ENCODE data around the gene FKBP1A. TPM values are rescaled to one million over a fixed set of nuclear protein-coding genes. Genes with fewer than 3 reads are reported as not detected.
"Not testable (repeated sequence)": the region's sequence is repeated elsewhere in the genome, so short reads cannot be mapped to it uniquely, and the experiment has no call there.

Gene FKBP1A
- total RNA-seq, 2 donors from 2014 or later = 239 to 274 TPM

DNA sequence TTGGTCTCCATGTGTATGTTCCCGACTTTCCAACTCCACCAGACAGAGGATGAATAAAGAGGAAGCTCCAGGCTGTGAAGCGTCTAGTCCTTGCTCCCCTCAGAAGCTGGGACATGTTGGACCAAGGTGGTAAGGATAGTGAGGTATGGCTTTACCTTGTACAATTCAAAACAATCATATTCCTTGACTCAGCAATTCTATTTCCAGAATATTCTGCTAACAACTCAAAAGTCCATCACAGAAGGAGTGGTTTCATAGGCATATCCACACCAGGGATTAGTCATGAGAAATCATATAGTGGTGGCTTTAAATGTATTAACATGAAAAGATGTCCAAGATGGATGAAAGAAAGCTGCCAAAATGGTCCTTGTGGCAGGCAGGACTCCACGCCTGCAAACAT is 19.8 kb downstream of the FKBP1A start:
- intact Hi-C loops (cut with DNase I) = no loop called here

DNA sequence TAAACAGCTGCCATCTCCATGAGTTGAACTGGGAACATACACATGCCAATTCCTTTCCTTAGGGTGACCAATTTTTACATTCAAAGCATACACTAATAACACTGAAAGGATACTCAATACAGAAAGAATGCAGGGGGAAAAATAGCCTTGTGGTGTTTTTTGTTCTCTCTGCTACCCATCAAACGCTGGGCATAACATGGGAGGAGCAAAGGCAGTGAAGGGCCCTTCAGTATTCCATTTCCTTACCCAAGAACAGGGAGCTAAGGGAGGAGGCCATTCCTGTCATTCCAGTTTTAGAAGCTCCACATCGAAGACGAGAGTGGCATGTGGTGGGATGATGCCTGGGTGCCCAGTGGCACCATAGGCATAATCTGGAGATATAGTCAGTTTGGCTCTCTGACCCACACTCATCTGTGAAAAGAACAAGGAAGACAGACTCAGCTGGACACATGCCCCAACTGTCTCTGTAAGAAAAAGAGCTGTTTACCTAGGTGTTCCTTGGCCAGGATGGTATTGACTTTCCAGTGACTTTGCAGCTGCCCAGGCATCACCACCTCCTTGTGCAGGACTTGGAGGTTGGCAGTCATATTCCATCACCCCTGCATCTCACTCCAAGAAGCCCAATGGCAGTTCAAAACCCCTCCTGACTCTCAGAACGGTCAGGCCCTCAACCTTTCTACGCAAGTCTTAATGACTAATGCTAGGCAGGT is 20.9 kb downstream of the FKBP1A start:
- intact Hi-C loops (cut with DNase I) = no loop called here
- no peak for DNase-seq (ENCODE audit: low spot score)

More for the DNA sequence above, 19.8 kb downstream of the FKBP1A start:
- DNase-seq (ENCODE audit: low spot score) = no peak

DNA sequence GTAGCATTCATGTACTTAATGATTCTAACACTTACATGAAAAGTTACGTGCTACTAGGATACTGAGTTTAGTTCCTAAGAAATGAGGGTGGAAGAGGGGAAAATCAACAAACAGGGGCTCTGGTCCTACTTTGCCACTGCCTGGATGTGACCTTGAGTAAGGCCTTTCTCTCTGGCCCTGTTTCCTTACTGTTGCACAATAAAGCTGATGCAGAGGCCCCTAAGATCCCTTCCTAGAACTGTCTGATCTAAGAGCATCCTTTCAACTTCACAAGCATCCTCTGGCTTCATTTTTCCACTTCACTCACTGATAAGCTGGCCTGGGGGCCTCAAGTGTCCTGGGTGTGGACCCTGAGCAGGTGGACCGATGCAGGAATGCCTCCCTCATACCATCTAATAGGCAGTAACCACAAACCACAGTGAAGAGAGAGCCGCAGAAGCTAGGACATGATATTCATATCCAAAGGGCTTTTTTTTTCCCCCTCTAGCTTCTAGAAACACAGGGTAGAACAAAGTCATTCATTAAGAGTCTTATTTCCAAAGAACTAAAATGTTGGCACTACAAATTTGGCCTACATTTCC is 21.6 kb downstream of the FKBP1A start:
- DNase-seq (ENCODE audit: low spot score) = no peak
- intact Hi-C loops (cut with DNase I) = no loop called here

DNA sequence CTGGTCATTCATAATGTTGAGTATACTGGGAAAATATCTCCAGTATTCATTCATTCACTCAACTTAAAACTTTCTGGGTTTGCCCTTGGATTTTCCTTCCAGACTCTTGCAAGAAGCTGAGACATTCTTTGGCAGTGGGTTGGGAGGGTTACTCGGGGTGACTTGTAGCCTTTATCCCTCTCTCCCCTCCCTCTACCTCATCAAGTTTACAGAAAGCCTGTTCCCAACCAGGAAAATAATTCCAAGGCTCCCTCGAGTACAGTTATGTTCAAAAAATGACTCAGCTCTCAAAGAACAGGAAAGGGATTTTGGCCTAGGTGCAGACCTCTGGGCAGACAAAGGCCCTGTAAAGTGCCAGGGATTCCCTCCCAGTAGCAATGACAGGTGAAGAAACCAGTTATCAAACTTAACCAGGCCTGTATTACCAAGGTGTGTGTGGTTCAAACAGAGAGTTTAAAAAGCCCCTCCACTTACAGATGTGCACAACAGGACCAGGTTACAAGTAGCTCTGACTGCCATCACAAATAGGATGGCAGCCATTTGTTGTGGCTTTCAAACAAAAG is 22.2 kb downstream of the FKBP1A start:
- DNase-seq (ENCODE audit: low spot score) = no peak
- intact Hi-C loops (cut with DNase I) = no loop called here

DNA sequence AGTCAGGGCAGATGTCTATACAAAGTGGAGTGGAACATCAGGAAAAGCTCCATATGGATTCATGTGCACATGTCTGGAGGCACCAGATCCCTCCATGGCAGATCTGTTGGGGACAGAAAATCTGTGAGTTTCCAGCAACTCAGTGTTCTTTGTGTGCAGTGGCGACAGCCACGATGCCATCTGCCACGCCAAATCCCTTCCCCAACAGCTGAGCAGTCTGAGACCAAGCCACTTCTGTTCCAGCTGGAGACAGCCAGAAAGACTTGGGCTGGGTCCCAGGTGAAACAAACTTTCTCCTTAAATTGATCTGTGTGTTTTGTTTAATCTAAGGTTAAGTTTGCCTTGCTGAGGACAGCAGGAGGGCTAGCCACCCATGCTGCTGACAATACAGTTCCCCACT is 22.9 kb downstream of the FKBP1A start:
- intact Hi-C loops (cut with DNase I) = no loop called here
- DNase-seq (ENCODE audit: low spot score) = no peak

DNA sequence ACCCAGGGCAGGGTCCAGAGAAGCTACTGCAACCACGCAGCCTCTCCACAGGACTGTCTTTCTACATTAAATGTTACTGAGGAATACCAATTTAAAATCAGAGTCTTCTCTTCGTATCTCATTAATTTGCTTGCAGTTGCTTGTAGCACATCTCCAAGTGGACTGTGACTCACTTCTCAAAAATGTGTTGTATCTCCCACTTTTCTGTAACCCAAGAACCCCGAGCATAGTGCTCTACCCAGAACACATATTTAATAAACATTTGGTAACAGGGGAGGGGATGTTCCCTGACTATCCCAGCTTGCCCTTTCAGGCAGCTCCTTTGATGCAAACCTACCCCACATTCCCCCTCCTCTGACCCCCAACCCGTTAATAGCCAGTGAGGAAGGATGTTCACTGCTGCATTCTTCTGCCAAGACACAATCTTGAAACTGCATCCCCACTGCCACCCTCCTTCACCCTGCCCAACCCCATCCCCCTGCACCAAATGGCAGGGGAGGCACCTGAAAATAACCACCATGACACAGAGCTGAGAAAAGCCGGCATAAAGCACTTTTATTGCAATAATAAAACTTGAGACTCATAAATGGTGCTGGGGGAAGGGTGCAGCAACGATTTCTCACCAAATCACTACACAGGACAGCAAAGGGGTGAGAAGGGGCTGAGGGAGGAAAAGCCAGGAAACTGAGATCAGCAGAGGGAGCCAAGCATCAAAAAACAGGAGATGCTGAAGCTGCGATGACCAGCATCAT is 24.2 kb downstream of the FKBP1A start:
- intact Hi-C loops (cut with DNase I) = no loop called here
- no peak for DNase-seq (ENCODE audit: low spot score)

DNA sequence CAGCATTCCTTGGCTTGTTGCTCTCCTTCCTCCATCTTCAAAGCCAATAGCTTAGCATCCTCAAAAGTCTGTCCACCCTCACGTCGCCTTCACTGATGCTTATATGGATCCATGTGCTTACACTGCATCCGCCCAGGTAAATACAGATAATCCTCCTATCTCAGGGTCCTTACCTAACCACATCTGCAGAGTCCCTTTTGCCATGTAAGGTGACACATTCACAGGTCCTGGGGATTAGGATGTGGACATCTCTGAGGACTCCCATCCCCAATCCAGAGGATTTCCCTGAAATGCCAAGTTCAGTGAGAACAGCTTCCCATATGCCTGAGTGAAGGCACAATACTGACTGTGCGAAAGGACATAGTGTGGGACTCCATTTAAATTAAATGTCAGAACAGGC is 25.4 kb downstream of the FKBP1A start:
- no peak for DNase-seq (ENCODE audit: low spot score)
- intact Hi-C loops (cut with DNase I) = no loop called here

DNA sequence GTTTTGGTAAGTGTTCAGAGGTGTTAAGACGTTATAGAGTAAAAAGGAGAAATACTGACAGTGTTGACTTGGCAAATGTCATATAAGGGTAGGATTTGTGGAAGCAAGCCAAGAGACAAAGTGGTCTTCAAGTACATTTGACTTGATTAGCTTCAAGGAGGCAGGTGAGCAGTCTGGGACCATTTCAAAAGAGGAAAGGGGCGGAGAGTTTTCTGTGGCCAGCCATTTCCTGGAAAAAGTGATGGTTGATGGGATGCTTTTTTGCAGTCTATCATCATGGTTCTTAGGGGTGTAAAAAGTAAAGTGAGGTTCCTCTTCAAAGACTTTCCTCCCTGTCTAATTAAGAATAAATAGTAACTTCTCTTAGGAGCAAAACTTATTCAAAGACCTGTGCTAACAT is 28.7 kb downstream of the FKBP1A start:
- intact Hi-C loops (cut with DNase I) = no loop called here
- no peak for DNase-seq (ENCODE audit: low spot score)

DNA sequence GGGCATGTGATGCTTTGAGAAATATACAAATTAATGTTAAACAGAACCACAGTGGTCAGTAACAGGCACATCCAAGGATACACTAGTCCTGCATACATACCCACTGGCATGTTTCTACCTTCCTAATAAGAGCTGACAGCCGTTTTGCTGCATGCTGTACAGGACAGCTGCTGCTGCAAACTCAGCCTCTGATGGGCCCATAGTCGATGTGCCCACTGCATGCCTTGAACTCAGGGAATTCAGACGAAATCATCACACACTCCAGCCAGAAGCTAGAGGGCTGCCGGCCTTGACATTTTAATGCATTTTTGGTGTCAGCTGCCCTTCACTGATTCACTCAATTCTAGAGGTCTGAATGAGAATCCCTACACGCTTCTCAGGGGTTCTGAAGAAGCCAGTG is 29.3 kb downstream of the FKBP1A start:
- DNase-seq (ENCODE audit: low spot score) = no peak
- intact Hi-C loops (cut with DNase I) = no loop called here

DNA sequence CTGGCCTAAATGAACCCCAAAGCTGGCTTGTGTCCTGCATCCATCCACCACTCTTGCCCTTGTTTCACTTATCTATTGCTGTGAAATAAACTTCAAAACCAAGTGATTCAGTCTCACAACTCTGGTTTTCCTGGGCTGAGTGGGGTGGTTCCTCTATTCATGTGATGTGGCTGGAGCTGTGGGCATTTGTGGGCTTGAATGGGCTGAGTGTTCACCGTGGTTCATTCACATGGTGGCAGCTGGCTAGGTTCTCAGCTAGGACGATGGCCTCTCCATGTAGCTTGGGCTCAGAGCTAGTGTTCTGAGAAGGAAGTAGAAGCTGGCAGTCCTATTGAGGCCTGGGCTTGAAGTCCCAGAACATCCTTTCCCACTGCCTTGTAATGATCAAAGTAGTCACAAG is 30.4 kb downstream of the FKBP1A start:
- DNase-seq (ENCODE audit: low spot score) = no peak
- intact Hi-C loops (cut with DNase I) = no loop called here

DNA sequence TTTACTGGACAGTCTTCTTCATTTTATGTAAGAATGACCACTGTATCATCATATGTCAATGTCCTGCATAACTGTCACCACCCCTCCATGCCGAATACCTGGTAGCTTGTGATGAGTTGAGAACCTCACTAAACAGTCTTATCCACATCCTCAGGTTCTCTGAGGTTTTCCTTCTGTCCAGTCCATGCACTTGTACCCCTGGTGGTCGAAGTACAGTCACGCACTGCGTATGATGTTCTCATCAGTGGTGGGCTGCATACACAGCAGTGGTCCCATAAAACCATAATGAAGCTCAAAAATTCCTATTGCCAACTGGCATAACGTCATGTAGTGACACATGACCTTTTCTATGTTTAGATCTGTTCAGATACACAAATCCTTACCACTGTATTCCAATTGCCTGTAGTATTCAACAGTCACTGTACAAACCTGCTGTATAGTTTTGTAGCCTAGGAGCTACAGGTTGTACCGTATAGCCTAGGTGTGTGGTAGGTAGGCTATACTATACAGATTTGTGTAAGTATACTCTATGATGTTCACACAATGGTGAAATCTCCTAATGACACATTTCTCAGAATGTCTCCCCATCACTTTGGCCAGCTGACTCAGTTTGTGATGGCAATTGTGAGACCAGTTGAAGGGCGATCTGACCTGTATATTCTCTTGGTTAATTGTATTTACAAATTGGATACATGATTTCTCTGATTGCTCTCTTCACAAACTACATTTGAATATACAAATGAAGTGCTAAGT is 32.6 kb downstream of the FKBP1A start:
- intact Hi-C loops (cut with DNase I) = no loop called here

DNA sequence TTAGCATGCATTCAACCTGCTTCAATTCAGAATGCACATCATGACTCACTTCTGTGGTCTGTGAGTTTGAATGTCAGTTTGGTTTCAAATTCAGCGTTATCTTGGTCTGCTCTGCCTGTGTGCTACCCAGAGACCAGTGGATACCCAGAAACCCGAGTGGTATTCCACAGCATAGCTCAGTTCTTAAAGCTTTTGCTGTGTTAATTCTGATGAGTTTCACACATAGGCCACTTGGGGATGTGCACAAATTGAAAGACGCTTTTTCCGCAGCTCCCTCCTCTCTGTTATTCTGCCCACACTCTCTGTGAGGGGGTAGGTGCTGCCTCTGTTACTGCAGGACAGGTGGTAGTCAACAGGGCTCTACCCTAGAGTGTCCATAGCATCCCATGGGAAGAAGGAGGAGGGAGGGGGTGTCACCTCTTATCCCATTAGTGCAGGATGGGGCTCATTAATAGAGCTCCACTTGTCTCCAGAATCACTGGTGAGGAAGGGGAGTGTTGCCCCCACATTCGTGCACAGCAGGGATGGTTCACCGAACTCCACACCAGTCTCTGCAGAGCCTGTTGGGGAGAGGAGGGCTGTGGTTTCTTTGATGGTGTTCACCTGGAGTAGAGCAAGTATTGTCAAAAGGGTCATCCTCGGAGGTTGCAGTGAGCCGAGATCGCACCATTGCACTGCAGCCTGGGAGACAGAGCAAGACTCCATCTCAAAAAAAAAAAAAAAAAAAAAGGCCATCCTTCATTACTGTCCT is 34.8 kb downstream of the FKBP1A start:
- DNase-seq (ENCODE audit: low spot score) = no peak
- intact Hi-C loops (cut with DNase I) = no loop called here

More for the DNA sequence above, 32.6 kb downstream of the FKBP1A start:
- no peak for DNase-seq (ENCODE audit: low spot score)

DNA sequence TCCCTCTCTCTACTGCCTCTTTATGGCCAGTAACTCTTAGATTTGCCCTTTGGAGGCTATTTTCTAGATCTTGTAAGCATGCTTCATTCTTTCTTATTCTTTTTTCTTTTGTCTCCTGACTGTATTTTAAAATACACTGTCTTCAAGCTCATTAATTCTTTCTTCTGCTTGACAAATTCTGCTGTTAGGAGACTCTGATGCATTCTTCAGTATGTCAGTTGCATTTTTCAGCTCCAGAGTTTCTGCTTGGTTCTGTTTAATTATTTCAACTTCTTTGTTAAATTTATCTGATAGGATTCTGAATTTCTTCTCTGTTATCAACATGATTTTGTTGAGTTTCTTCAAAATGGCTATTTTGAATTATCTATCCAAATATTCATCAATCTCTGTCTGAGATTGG is 38.9 kb downstream of the FKBP1A start:
- intact Hi-C loops (cut with DNase I) = loop anchor here in 1 of 2 donors (1.0 kb wide), 1 partner anchor 25 kb away; the partner anchor contains the start of gene SDCBP2

DNA sequence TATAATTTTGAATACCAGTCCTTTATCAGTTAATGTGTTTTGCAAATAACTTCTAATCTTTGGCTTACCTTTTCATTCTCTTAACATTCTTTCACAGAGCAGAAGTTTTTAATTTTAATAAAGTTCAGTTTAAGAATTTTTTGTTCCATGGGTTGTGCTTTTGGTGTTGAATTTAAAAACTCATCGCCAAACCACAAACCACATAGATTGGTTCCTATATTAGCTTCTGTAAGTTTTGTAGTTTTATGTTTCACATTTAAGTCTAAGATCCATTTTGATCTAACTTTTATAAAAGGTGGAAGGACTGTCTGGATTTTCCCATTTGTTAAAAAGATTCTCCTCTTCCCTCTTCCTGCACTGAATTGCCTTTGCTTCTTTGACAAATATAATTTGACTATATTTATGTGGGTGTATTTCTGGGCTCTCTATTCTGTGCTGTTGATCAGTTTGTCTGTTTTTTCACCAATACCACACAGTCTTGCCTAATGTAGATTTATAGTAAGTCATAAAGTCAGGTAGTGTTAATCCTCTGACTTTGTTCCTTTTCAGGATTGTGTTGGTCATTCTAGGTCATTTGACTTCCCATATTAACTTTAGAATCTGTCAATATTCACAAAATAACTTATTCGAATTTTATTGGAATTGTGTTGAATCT is 46.4 kb downstream of the FKBP1A start:
- intact Hi-C loops (cut with DNase I) = no loop called here
- no peak for DNase-seq (ENCODE audit: low spot score)

More for the DNA sequence above, 38.9 kb downstream of the FKBP1A start:
- no peak for DNase-seq (ENCODE audit: low spot score)

DNA sequence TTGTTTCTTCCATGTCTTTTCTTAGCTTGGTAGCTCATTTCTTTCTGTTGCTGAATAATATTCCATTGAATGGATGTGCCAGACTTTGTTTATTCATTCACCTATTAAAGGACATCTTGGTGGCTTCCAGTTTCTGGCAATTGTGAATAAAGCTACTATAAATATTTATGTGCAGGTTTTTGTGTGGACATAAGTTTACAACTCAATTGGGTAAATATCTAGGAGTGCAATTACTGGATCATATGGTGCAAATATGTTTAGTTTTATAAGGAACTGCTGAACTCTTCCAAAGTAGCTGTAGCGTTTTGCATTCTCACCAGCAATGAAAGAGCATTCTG is 47.1 kb downstream of the FKBP1A start:
- DNase-seq (ENCODE audit: low spot score) = no peak
- intact Hi-C loops (cut with DNase I) = no loop called here

DNA sequence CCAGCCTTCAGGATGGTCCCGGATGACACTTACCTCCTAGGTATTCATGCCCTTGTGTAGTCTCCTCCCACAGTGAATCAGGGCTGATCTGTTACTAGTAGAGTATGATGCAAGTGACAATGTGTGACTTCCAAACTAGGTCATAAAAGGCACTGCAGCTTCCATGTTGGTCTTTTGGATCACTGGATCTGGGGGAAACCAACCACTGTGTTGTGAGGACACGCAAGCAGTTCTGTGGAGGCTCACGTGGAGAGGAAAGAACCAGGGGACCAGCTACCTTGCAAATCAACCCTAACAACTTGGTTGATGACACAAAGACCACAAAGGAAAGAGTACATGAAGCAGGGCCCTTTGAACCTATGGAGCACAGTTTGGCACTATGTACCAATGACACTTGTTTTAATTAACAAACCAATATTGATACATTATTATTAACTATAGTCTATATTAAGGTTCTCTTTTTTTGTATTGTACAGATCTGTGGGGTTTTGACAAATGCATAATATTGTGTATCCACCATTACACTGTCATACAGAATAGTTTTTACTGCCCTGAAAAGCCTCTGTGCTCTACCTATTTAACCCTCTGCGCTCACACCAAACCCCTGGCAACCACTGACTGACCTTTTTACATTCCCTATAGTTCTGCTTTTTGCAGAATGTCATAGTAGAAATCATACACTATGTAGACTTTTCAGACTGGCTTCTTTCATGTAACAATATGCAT is 47.7 kb downstream of the FKBP1A start:
- no peak for DNase-seq (ENCODE audit: low spot score)
- intact Hi-C loops (cut with DNase I) = no loop called here

DNA sequence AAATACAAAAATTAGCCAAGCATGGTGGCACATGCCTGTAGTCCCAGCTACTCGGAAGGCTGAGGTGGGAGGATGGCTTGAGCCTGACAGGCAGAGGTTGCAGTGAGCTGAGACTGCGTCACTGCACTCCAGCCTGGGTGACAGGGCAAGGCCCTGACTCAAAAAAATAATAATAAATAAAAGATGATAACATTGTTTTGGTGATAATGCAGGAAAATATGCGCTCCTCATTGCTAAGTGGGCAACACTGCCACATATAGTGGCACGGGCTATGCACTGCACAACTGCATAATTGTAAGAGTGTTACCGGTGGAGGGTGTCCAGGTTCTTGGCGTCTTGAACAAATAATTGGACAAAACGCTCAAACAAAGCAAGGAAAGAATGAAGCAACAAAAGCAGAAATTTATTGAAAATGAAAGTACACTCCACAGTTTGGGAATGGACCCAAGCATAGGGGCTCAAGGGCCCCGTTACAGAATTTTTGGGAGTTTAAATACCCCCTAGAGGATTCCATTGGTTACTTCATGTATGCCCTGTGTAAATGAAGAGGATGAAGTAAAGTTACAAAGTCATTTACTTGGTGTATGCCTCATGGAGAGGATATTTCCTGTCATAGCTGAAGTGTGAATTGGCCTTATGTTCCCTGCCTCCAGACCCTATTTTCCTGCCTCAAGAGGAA is 49.3 kb downstream of the FKBP1A start:
- DNase-seq (ENCODE audit: low spot score); intact Hi-C loops (cut with DNase I): not testable (repeated sequence)
